Loucy (cell line): Measurements from ENCODE around the gene ATP5F1B.

ENCODE experiments used
- EZH2phosphoT487 ChIP-seq: fragments of 200-600 bp; IDR thresholded peaks from 2 replicates; pipeline ENCODE4 v1.6.1; 2018; ENCODE audit warnings: antibody characterized with exemption, mild to moderate bottlenecking, moderate library complexity, borderline replicate concordance
- TF ChIP-seq, protein P1 (sequence below): fragments of 200-600 bp; sonication (generic); conservative IDR thresholded peaks from 2 replicates; pipeline ENCODE4 v1.5.1; 2014; ENCODE audit warnings: mild to moderate bottlenecking, antibody characterized with exemption, low read length

DNA sequence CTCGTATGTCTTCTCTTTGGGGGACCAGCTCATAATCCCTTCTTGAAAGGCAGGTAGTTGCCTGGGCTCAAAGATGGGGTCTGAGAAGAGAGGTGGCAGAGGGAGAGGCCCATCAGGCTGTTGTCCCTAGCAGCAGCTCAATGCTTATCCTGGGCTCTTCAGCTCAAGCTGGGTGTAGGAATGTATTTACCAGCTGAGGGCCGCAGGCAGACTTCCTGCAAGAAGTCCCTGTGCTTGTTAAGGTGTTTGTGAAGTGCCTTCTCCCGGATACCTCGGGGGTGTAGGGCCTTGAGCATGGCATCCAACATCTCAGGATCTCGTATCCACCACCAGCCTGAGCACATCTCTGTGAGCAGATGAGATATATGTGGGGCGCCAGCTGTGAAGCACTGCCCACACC lies 45.0 kb downstream of the ATP5F1B start:
- TF ChIP-seq, protein P1, sequence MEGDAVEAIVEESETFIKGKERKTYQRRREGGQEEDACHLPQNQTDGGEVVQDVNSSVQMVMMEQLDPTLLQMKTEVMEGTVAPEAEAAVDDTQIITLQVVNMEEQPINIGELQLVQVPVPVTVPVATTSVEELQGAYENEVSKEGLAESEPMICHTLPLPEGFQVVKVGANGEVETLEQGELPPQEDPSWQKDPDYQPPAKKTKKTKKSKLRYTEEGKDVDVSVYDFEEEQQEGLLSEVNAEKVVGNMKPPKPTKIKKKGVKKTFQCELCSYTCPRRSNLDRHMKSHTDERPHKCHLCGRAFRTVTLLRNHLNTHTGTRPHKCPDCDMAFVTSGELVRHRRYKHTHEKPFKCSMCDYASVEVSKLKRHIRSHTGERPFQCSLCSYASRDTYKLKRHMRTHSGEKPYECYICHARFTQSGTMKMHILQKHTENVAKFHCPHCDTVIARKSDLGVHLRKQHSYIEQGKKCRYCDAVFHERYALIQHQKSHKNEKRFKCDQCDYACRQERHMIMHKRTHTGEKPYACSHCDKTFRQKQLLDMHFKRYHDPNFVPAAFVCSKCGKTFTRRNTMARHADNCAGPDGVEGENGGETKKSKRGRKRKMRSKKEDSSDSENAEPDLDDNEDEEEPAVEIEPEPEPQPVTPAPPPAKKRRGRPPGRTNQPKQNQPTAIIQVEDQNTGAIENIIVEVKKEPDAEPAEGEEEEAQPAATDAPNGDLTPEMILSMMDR, result no peak
- no peak for TF ChIP-seq EZH2phosphoT487
